ENCODE data around the gene AMIGO2.

Gene AMIGO2

GRCh38 chr12:47048541-47048940 is 31.2 kb downstream of the AMIGO2 start:
- ChIA-PET POLR2A (no interaction called here), CTCF (no interaction called here)
- DNase-seq (ENCODE audit: low read depth, low spot score), result no peak
- H3K4me3 ChIP-seq (ENCODE audit: low read depth, low read length), result no peak overlapping the region
- no peak for TF ChIP-seq CTCF (IDR thresholded peaks at IDR 0.05; ENCODE audit: insufficient read depth, low read length, missing control alignments)

- CTCF ChIA-PET, result interaction anchor here (2.6 kb wide), 1 partner anchor 9 kb away, joined by 15 read pairs; no protein-coding TSS in a partner anchor
- POLR2A ChIA-PET, result no interaction called here
- no peak for DNase-seq (ENCODE audit: low read depth, low spot score)
- H3K4me3 ChIP-seq (ENCODE audit: low read depth, low read length), result no peak overlapping the region
- no peak for TF ChIP-seq CTCF (IDR thresholded peaks at IDR 0.05; ENCODE audit: insufficient read depth, low read length, missing control alignments)
Measured at GRCh38 chr12:47041327-47041726, 38.4 kb downstream of the AMIGO2 start.

- CTCF ChIA-PET, result no interaction called here
- DNase-seq (ENCODE audit: low read depth, low spot score), result no peak
- POLR2A ChIA-PET, result no interaction called here
- no peak overlapping the region for H3K4me3 ChIP-seq (ENCODE audit: low read depth, low read length)
- TF ChIP-seq CTCF (IDR thresholded peaks at IDR 0.05; ENCODE audit: insufficient read depth, low read length, missing control alignments), result no peak
Measured at GRCh38 chr12:47039756-47040155, 40.0 kb downstream of the AMIGO2 start.

- ChIA-PET POLR2A (no interaction called here), CTCF (no interaction called here)
- no peak for DNase-seq (ENCODE audit: low read depth, low spot score)
- no peak for TF ChIP-seq CTCF (IDR thresholded peaks at IDR 0.05; ENCODE audit: insufficient read depth, low read length, missing control alignments)
- H3K4me3 ChIP-seq (ENCODE audit: low read depth, low read length), result no peak overlapping the region
Measured at GRCh38 chr12:47039079-47039478, 40.7 kb downstream of the AMIGO2 start.

- no peak for DNase-seq (ENCODE audit: low read depth, low spot score)
- ChIA-PET CTCF (interaction anchor here (1.0 kb wide), 1 partner anchor 359 kb away, joined by 3 read pairs; no protein-coding TSS in a partner anchor), POLR2A (no interaction called here)
- no peak overlapping the region for H3K4me3 ChIP-seq (ENCODE audit: low read depth, low read length)
- TF ChIP-seq CTCF (IDR thresholded peaks at IDR 0.05; ENCODE audit: insufficient read depth, low read length, missing control alignments), result no peak
Measured at GRCh38 chr12:47038270-47038748, 41.5 kb downstream of the AMIGO2 start.

- ChIA-PET POLR2A (no interaction called here), CTCF (interaction anchor here (0.9 to 6.4 kb wide), 6 partner anchors 13 to 651 kb away, joined by 3 to 122 read pairs (median 34); no protein-coding TSS in a partner anchor)
- no peak overlapping the region for H3K4me3 ChIP-seq (ENCODE audit: low read depth, low read length)
- no peak for DNase-seq (ENCODE audit: low read depth, low spot score)
- no peak for TF ChIP-seq CTCF (IDR thresholded peaks at IDR 0.05; ENCODE audit: insufficient read depth, low read length, missing control alignments)
Measured at GRCh38 chr12:47035484-47035883, 44.3 kb downstream of the AMIGO2 start.
